ENCODE results near the gene CCL5. TPM values are rescaled to one million over a fixed set of nuclear protein-coding genes. Genes with fewer than 3 reads are reported as not detected.

The CCL5 gene
- total and polyA plus RNA-seq, 2 donors (not counting 3 experiments of a cell fraction or from before 2014, with no cell fraction given): not detected

- no peak overlapping the region for H3K27ac ChIP-seq (ENCODE audit: insufficient read depth, low read depth, low read length)
- FAIRE-seq (no peak), DNase-seq (ENCODE audit: low read depth, low spot score) (peak; percentile 57)
- BruUV-seq (replicated peaks): no TSS peak
- H3K79me2 ChIP-seq (ENCODE audit: control insufficient read depth, insufficient read depth, low read length): no peaks in the 10 kb centered on the region
- ChIA-PET CTCF (no interaction called here), POLR2A (no interaction called here)
- H3K9ac ChIP-seq (replicated peaks; ENCODE audit: extremely low read depth, insufficient read depth, low read length): no peak overlapping the region
- H3K4me3 ChIP-seq (replicated peaks in 1 of 3; ENCODE audit: insufficient read depth in 1 of 3, low read depth in 1 of 3, low read length in 3 of 3): no peak overlapping the region
- peaks cover 4% of the 10 kb centered on the region for H3K4me1 ChIP-seq (ENCODE audit: control insufficient read depth, extremely low read depth, insufficient read depth, low read length)
- dilution Hi-C loops (cut with MboI; ENCODE audit: extremely low pct_ligation_motif_present, low sequenced_read_pairs) (no loop called here), intact Hi-C loops (cut with micrococcal nuclease) (no loop called here)
- H3K36me3 ChIP-seq (ENCODE audit: control insufficient read depth in 2 of 2, extremely low read depth in 1 of 2, insufficient read depth in 2 of 2, low read length in 2 of 2): no peaks in the 10 kb centered on the region
- H3K9me3 ChIP-seq (replicated peaks; ENCODE audit: control insufficient read depth, insufficient read depth, low read length): no peaks in the 10 kb centered on the region
- H3K27me3 ChIP-seq (ENCODE audit: control insufficient read depth in 2 of 2, insufficient read depth in 2 of 2, low read length in 2 of 2): peaks cover 0 to 2% of the 10 kb centered on the region in 2 experiments
- H4K20me1 ChIP-seq (replicated peaks; ENCODE audit: control insufficient read depth, extremely low read depth, insufficient read depth, low read length): no peaks in the 10 kb centered on the region
- H3K4me2 ChIP-seq (ENCODE audit: insufficient read depth, low read length): no peak overlapping the region
- TF ChIP-seq FOS (IDR thresholded peaks at IDR 0.05; ENCODE audit: borderline replicate concordance, insufficient read depth, low read length): no peak
- no peak for TF ChIP-seq POLR2AphosphoS5 (IDR thresholded peaks at IDR 0.05; ENCODE audit: insufficient read depth, low read depth, low read length)
- no peak for TF ChIP-seq MYC (IDR thresholded peaks at IDR 0.05; ENCODE audit: low read depth, low read length)
- no peak for TF ChIP-seq EZH2 (IDR thresholded peaks at IDR 0.05; ENCODE audit: borderline replicate concordance, low read depth, low read length, severe bottlenecking)
- TF ChIP-seq, protein P1, sequence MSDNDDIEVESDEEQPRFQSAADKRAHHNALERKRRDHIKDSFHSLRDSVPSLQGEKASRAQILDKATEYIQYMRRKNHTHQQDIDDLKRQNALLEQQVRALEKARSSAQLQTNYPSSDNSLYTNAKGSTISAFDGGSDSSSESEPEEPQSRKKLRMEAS (IDR thresholded peaks at IDR 0.05; ENCODE audit: insufficient read depth, insufficient read length): no peak
- TF ChIP-seq, protein P2, sequence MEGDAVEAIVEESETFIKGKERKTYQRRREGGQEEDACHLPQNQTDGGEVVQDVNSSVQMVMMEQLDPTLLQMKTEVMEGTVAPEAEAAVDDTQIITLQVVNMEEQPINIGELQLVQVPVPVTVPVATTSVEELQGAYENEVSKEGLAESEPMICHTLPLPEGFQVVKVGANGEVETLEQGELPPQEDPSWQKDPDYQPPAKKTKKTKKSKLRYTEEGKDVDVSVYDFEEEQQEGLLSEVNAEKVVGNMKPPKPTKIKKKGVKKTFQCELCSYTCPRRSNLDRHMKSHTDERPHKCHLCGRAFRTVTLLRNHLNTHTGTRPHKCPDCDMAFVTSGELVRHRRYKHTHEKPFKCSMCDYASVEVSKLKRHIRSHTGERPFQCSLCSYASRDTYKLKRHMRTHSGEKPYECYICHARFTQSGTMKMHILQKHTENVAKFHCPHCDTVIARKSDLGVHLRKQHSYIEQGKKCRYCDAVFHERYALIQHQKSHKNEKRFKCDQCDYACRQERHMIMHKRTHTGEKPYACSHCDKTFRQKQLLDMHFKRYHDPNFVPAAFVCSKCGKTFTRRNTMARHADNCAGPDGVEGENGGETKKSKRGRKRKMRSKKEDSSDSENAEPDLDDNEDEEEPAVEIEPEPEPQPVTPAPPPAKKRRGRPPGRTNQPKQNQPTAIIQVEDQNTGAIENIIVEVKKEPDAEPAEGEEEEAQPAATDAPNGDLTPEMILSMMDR (IDR thresholded peaks at IDR 0.05; ENCODE audit: extremely low read depth in 1 of 2, insufficient read depth in 1 of 2, low read depth in 1 of 2, low read length in 2 of 2): no peak
- no peak for TF ChIP-seq GATA2 (IDR thresholded peaks at IDR 0.05; ENCODE audit: insufficient read depth, insufficient read length, low read depth, low read length)
- no peak for TF ChIP-seq JUN (IDR thresholded peaks at IDR 0.05; ENCODE audit: borderline replicate concordance, insufficient read depth, insufficient read length, low read depth)
- TF ChIP-seq POLR2A (IDR thresholded peaks at IDR 0.05; ENCODE audit: low read depth, low read length): no peak
- no peaks in the 10 kb centered on the region for H3K9me1 ChIP-seq (replicated peaks; ENCODE audit: control insufficient read depth, extremely low read depth, insufficient read depth, low read length)
- no peak overlapping the region for H2AFZ ChIP-seq (ENCODE audit: low read depth, low read length)
Observed at GRCh38 chr17:35918665-35919064, 38.5 kb upstream of the CCL5 start.

Measured in endothelial cell of umbilical vein (primary cell).